ENCODE measurements around the gene TLR9. TPM values are rescaled to one million over a fixed set of nuclear protein-coding genes. Genes with fewer than 3 reads are reported as not detected.

Gene TLR9
- total and polyA plus RNA-seq, 9 of the 15 experiments (the other 6 are each of a cell fraction or from before 2014, with no cell fraction given) = not detected

- in situ Hi-C loops (cut with MboI) (no loop called here), intact Hi-C loops (cut with micrococcal nuclease) (no loop called here)
- Histone ChIP-seq H4K20me1 (replicated peaks; ENCODE audit: control insufficient read depth, insufficient read depth, low read length) (no peaks in the 10 kb centered on the region), H3K9me1 (ENCODE audit: control insufficient read depth, insufficient read depth, low read length) (no peaks in the 10 kb centered on the region), H3K4me3 (no peak overlapping the region), H3K4me1 (replicated peaks in 1 of 2; ENCODE audit: control insufficient read depth in 2 of 2, insufficient read depth in 2 of 2, low read length in 2 of 2) (peaks cover 6 to 12% of the 10 kb centered on the region in 2 experiments; a peak in 3 of 5 replicates), H3K4me2 (ENCODE audit: insufficient read depth, low read length) (no peak overlapping the region), H3K27ac (ENCODE audit: extremely low read depth, low read depth, low read length) (no peak overlapping the region), H3K9ac (ENCODE audit: insufficient read depth in 1 of 2, low read depth in 2 of 2, low read length in 2 of 2) (no peak overlapping the region), H2AFZ (ENCODE audit: low read depth, low read length) (no peak overlapping the region), H3K79me2 (ENCODE audit: control insufficient read depth, insufficient read depth, low read length) (no peaks in the 10 kb centered on the region), H3K36me3 (ENCODE audit: control insufficient read depth, insufficient read depth, low read length) (peaks cover 69% of the 10 kb centered on the region), H3K9me3 (replicated peaks; ENCODE audit: control insufficient read depth, insufficient read depth, low read depth, low read length) (no peaks in the 10 kb centered on the region), H3K27me3 (ENCODE audit: control insufficient read depth in 2 of 2, insufficient read depth in 2 of 2, low read length in 2 of 2) (no peaks in the 10 kb centered on the region)
- no peak for TF ChIP-seq RREB1 (CRISPR knock-in tag; IDR thresholded peaks at IDR 0.05)
- peak; percentile 67 for TF ChIP-seq CEBPB (tag; IDR thresholded peaks at IDR 0.05)
- FAIRE-seq (no peak), DNase-seq (ENCODE audit: extremely low read depth in 1 of 4, low spot score in 3 of 4) (no peak), ATAC-seq (no peak)
- POLR2A ChIA-PET = interaction anchor here (0.6 kb wide), 1 partner anchor 230 kb away, joined by 3 read pairs; no protein-coding TSS in a partner anchor
- WGBS (ENCODE audit: insufficient coverage, low coverage, missing lambda C conversion rate) = 75% methylated on average over 8 of the region's 8 CpGs
- BruUV-seq (replicated peaks) = no TSS peak
- CTCF ChIA-PET (ENCODE audit: low intra/inter-chr PET ratio) = no interaction called here
Measured at GRCh38 chr3:52213005-52213404, 12.4 kb downstream of the TLR9 start.

All from K562 (cell line).